Uterus (tissue), 2 donors: ENCODE measurements around the gene TMBIM1.

Experiments used
- CTCF ChIP-seq, 4 experiments: fragments of 200-600 bp in 2 of 4; fragments of 450-650 bp in 2 of 4; sonication (generic) in 2 of 4; IDR thresholded peaks; one replicate each; pipeline ENCODE4 v1.5.1; 2016 to 2019; ENCODE audit warnings: antibody characterized with exemption in 4 of 4, mild to moderate bottlenecking in 2 of 4, moderate library complexity in 1 of 4
- POLR2A ChIP-seq, 2 donors: fragments of 450-650 bp; IDR thresholded peaks; one replicate each; pipeline ENCODE4 v1.6.1; 2016; ENCODE audit warnings: antibody characterized with exemption in 2 of 2, mild to moderate bottlenecking in 1 of 2, moderate library complexity in 1 of 2

- TF ChIP-seq CTCF (IDR thresholded peaks at IDR 0.05): no peak
- no peak for TF ChIP-seq POLR2A (IDR thresholded peaks at IDR 0.05)
These were observed 17.7 kb downstream of the TMBIM1 start for GRCh38 chr2:218274586-218274985.
